ENCODE measurements around the gene GATA1.
"Not testable (repeated sequence)": the region's sequence is repeated elsewhere in the genome, so short reads cannot be mapped to it uniquely, and the experiment has no call there.

GATA1 gene

GRCh38 chrX:48816014-48816810, 29.8 kb downstream of the GATA1 start:
- no peak for DNase-seq

DNA sequence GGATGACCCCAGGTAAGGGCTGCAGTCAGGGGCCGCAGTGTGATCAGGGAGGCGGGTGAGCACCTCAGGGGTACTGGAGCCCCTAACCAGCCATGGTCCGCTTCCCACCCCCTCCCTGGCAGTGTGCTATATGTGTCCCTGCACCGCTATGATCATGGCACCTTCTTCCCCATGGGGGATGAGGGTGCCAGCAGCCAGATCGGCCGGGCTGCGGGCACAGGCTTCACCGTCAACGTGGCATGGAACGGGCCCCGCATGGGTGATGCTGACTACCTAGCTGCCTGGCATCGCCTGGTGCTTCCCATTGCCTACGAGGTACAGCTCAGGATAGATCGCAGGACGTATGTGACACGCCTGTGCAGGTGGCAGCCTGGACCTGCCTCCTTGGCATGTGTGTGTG, 31.7 kb downstream of the GATA1 start:
- no peak for DNase-seq

GRCh38 chrX:48818866-48819265, 32.5 kb downstream of the GATA1 start:
- no peak for DNase-seq

DNA sequence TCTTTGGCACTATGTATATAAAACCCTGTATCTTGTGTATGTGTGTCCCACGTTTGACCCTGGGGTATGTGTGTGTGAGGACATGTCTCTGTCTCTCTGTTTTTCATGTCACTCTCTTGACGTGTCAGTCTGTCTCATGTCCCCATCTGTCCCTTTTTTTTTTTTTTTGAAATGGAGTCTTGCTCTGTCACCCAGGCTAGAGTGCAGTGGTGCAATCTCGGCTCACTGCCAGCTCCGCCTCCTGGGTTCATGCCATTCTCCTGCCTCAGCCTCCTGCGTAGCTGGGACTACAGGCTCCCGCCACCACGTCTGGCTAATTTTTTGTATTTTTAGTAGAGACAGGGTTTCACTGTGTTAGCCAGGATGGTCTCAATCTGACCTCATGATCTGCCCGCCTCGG, 33.0 kb downstream of the GATA1 start:
- not testable (repeated sequence) for DNase-seq

- DNase-seq: no peak
These were observed 36.7 kb downstream of the GATA1 start for GRCh38 chrX:48823053-48823452.

GRCh38 chrX:48824066-48824465, 37.7 kb downstream of the GATA1 start:
- DNase-seq: no peak

DNA sequence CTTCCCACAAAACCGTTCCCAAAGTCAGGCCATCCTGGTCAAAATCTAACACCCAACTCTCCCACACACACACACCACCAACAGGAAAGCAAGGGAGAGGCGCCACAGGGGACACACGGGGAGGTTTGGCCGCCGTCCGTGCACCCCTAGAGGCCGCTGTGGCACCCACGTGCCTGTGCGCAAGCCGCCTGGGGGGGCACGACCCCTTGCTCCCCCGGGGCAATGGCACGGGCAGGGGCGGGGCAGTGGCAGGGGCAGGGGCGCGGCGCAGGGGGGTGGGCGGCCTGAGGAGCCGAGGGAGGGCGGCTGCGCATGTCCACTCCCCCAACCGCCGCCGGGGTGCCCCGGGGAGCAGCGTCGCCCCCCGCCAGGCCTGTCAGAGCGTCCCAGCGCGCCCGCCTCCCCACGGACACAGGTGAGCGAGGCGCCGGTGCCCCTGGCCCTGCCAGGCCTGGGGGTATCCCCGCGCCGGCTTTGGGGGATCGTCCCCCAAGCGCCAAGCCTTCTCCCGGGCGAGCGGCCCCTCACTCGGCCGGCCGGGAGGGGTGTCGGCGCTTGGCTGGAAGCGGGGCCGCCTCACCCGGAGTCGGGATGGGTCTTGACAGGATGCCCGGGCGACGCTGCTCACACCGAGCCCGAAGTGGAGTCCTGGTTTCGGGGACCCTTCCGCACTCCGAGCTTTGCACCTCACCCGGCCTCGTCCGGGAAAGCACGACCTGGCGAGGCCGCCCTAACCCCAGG, 39.9 kb downstream of the GATA1 start, which contains the start of gene ERAS:
Gene ERAS (plus strand): TSS at position 379 of the 741 bp plus-strand sequence. CDS start 2,611 bp downstream, outside the sequence.
- DNase-seq: no peak

DNA sequence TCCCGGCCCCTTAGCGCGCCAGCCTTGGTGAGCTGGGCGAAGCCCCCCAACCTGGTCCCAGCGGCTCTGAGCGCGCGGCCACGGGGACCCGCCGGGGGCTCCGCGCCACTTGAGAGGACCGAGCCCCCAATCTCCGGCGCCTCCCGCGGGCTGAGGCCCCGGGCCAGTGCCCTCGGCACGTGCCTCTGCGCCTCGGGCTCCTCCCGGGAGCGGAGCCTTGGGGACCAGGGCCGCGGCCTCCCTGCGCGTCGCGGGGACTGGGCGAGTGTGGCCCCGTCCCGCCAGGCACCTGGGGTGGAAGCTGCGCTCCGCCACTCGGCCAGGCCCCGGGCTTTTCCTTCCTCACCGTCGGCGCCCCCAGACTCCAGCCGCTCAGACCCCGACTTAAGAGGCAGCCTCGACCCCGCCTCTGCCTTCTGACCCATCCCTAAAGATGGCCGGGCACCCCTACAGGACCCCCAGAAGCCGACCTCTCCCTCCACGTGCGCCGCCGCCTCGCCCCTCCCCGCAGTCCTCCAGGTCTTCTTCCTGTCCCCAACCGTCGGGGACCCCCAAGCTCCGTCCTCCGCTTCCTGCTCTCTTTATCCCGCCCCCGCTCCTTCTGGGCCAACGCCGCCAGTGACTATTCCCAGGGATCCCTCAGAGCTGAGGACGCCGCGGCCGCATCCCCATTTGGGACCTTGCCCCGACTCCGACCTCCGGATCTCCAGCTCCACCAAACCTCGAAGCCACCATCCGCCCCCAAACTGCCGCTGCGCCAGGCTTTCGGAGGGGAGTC, 40.7 kb downstream of the GATA1 start:
- no peak for DNase-seq

DNA sequence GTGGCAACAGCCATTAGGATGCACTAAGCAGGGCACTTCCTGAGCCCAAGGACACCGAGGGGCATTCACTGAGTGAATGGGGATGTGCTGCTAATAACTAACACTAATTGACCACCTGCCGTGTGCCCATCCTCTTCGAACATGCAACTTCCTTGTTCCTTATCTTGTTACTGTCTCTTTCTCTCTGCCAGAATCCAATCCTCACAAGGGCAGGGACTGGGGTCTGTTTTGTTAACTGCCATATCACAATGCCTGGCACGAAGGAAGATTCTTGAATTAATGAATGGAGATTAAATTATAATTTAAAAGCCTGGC, 41.2 kb downstream of the GATA1 start:
- no peak for DNase-seq

- DNase-seq: no peak
These were observed 42.8 kb downstream of the GATA1 start for GRCh38 chrX:48829016-48829735.

- DNase-seq: no peak
These were observed 44.9 kb downstream of the GATA1 start for GRCh38 chrX:48831136-48831908.

DNA sequence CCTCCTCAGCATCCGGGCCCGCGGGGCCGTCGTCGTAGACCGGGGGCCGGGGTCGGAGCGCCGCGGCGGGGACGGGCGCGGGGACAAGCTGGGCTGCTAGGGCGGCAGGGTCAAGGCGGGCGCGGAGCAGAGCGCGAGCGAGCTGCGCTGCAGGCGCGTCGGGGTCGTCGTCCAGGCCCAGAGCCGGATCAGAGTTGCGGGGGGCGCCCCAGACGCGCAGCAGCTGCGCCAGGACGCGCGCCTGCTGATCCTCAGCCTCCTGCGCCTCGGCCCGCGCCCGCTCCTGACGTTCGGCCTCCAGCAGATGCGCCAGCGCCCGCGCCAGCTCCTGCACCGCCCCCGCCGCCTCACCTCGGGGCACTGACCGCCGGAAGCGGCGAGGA, 45.5 kb downstream of the GATA1 start:
- DNase-seq: no peak

- peak; percentile 1 for DNase-seq
These were observed 47.2 kb downstream of the GATA1 start for GRCh38 chrX:48833542-48834138.

DNA sequence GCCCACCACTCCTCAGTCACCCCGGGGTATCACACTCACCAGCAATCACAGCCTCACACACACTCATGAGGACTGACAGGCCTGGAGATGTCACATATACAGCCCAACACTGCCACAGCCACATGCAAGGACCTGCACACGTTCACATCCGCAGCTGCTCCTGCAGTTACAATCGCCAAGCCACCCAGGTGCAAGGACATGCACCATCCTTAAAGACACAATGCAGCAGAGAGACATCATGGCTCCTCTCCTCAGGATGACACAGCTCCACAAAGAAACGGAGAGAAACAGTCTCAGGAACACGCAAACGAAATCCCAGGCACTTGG, 48.0 kb downstream of the GATA1 start:
- peak; percentile 2 for DNase-seq

DNA sequence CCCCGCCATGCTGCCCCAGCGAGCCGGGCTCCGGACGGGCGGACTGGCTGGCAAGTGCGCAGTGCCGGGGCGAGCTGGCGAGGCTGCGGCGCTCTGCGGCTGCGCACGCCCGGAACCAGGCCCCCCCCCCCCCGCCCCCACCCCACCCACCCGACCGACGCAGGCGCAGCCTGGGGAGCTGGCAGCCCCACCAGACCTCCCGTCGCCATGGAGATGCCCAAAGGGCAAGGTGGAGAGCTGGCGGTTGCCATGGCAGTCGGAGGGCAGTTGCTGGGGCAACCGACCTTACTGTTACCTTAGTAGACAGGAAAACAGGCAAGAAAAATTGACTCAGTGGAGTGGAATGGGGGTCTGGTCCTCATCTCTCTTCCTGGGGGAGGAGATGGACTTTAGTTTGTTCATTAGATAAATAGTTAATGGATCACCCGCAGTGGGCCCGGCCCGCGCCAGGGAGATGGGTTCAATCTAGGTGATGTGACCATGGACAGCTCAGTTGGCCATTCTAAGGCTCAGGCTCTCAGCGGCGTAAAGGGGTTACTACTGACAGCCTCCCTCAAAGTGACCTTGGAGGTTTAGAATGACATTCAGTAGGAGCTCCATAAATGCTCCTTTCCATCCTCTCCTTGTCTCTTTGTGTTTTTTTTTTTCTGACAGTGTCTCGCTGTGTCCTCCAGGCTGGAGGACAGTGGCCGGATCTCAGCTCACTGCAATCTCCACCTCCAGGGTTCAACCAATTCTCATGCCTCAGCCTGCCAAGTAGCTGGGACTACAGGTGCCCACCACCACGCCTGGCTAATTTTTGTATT, 49.3 kb downstream of the GATA1 start, which contains the start of gene PCSK1N:
Gene PCSK1N (minus strand): TSS at position 87 of the 806 bp plus-strand sequence. CDS start 78 bp downstream, at position 9.
- peak; percentile 76 for DNase-seq

- DNase-seq: no peak
These were observed 53.3 kb downstream of the GATA1 start for GRCh38 chrX:48839686-48840085.
